ENCODE results near the gene CYRIA. TPM values are rescaled to one million over a fixed set of nuclear protein-coding genes. Genes with fewer than 3 reads are reported as not detected.

Gene CYRIA
- total RNA-seq (2014; rRNA removed), result 3.5 and 4.5 TPM in 2 replicates
- 2.0 TPM for polyA plus RNA-seq (2012)

DNA sequence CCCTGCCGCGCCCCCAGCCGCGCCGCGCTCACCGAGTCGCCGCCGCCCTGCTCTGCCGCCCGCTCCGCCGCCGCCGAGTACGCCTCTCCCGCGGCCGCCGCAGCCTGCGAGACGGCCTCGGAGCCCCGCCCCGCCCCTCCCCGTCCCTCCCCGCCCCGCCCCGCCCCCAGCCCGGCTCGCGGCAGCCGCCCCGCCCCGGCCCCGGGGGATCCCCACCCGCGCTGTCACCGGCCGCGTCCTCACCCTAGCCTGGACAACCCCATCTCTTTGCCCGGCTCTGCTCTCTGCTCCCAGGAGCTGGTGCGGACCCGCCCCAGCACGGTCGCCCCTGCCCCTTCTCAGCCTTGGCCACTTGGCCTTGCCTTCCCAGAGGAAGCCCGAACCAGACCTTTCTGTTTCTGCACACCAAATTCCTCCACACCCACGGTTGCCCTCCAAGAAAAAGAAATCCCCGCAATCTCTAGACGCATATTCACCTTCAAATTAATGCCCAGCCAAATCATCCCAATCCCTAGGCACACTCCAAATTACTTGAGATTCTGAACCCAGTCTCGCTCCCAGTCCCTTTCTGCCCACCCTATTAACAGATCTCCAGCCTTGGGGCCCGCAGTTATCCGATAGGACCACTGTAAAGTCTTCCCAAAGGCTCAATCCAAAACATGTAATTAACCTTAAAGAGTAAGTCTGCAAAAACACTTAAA is at the start of gene CYRIA:
Gene CYRIA, minus strand, starts transcription at position 87 of the 701 bp plus-strand sequence. CDS start 77,715 bp downstream, outside the sequence.
- no peak for DNase-seq (ENCODE audit: low read depth)

DNA sequence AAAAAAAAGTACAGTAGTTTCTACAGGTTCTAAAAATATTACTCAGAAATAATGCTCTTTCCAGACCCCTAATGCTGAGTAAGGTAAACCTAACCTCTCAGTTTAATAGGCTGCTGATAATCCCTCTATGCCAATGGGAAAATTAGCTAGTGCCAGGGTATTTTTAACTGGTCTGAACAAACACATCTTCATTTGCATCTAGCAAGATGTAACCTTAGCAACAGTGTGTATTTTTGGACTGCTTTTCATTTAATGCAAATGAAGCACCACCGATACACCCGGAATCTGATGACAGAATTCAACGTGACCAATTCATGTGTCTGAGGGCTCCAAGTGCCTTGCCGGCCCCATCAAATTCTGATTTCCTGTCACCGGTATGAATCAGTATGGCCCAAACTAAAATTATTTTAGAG is 47.4 kb upstream of the CYRIA start:
- no peak for DNase-seq (ENCODE audit: low read depth)

DNA sequence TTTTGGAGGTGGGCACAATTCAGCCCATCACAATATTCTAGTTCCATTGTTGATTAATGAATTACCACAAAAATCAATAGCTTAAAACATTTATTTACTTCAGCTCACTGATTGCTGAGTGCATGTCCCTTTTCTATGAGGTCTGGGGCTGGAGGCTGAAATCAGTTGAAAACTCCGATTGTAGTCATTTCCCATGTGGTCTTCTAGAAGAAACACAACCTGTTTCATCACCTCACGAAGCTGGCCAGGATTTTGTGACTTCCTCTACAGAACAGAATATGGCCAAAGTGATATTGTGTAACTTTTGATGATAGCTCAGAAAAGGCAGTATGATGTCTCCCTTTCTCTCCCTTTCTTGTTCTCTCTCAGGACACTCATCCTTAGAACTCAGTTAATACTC is 44.1 kb upstream of the CYRIA start:
- DNase-seq (ENCODE audit: low read depth), result no peak

DNA sequence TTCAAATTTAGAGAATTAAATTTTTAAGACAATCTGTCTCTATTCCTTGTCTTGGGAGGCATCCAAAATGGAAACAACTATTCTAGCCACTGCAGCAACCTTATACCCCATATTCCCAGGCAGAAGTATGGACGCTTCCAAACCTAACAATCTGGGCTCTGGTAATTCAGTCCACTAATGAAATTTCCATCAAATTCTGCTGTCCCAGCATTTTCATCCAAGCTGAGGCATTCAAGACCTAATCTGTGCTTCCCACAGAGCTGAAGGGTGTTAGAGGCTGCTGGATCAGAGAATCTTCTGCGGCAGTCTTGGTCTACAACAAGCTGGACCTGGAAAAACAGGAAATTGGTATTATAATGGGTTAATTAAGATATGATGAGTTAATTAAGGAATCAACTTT is 42.5 kb upstream of the CYRIA start:
- no peak for DNase-seq (ENCODE audit: low read depth)

DNA sequence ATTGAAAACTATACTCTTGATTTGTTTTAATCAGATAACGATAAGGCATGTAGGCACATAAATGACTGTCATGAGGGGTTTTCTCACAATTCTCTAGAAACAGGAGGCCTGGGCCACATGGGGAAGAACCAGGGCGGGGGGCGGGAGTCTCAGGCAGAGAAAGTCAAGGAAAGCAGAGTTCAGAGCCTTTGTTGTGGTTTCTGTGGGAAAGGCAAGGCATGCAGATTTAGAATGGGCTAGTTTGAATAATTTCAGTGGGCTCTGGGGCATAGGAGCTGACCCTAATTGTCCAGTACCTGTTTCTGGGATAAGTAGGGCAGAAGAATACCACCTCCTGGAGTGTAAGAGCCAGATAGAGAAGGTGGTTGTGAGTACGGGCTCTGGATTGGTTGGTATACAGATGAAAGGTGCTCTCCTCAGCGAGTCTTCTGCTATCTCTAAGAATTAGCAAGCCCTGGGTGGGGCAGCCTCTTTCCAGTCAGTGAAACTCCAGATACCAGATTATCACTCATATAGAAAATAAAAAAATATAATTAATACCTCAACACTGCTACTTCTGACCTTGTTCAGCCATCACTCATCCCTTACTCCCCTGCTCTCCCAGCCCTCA is 41.5 kb upstream of the CYRIA start:
- DNase-seq (ENCODE audit: low read depth), result no peak

DNA sequence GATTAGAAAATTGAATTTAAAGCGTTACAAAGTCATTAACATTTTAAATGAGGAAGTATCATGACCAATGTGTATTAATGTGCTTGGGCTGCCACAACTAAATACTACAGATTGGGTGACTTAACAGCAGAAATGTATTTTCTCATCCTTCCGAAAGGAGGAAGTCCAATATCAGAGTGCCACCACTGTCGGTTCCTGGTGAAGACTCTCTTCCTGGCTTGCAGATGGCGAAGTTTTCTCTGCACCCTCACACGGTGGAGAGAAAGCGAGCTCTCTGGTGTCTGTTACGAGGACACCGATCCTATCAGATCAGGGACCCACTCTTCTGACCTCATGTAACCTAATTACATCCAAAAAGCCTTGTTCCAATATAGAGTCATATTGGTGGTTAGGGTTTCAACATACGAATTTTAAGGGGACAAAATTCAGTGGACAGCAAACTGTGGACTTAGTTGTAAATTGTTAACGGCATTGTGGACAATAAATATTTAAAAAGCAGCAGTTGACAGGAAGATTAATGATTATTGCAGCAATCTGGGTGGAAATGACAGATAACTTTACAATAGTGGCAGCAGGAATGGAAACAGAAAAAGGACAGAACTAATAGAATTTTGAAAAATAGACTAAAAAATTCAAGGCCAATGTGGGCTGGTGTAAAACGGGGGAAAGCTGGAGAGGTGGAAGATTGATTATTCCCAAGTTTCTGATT is 35.1 kb upstream of the CYRIA start:
- DNase-seq (ENCODE audit: low read depth), result no peak

DNA sequence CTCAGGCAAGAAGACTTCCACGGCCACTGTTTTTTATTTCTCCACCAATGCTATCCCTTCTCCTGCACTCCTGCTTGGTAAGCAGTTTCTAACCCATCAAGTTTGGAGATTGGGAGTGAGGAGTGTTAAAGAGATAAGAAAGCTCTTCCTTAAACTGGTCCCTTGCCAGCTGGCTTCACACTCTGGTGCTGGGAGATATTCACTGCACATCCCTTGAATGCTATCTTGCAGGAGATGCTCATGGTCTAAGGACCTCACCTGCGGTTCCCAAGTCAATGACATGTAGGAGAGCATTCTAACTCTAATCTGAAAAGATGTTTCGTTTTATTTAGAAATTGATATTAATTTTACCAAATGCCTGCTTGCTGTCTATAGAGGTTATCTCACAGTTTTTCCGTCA is 28.2 kb upstream of the CYRIA start:
- DNase-seq (ENCODE audit: low read depth), result no peak

DNA sequence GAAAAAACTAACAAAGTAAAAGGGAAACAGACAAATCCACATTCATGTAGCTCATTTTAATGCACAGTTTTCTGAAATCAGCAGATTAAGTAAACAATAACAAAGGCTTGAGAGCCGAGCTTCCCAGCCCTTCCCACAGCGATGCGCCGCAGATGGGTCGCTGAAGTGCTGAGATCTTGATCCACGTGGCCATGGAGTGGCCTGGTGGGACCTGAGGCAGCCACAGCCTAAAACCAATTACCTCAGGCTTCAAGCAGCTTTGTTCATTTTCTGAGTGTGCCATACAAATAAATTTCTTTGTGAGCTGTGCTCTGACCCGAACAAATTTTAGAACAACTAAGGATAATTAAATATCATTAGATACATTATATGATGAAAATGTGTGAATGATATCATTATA is 25.6 kb upstream of the CYRIA start:
- DNase-seq (ENCODE audit: low read depth), result no peak

DNA sequence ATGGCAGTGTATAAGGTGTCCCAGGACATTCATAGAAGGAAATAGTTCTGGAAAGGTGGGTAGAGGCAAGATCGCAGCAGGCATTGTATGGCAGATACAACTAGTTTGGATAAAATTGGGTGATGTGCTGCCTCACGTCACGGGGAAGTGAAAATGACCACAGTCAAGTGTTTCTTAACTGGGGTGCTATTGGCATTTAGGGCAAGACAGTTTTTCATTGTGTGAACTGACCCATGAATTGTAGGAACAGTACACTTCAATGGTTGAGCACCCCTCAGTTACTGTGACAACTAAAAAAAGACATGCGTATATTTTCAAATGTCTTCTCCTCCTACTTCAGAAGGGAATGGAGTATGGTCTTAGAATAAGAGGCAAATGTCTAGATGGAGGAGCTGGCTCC is 22.3 kb upstream of the CYRIA start:
- DNase-seq (ENCODE audit: low read depth), result no peak

DNA sequence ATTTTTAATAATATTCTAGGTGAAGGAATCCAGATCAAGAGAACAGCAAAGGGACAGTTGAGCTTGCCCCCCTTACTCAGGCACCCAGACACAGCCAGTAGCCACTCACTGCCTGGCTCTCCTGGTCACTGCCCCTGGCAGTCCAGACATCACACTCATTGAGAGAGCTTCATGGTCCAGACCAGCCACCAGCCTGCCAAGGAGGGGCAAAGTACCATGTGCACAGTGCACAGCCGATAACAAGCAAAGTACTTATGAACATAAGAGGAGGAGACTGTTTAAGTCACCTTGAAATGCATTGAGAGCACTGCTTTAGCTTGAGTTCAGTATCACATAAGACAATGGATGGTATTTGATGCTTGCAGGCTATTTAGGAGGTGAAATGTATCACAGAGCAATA is 21.6 kb upstream of the CYRIA start:
- DNase-seq (ENCODE audit: low read depth), result no peak

DNA sequence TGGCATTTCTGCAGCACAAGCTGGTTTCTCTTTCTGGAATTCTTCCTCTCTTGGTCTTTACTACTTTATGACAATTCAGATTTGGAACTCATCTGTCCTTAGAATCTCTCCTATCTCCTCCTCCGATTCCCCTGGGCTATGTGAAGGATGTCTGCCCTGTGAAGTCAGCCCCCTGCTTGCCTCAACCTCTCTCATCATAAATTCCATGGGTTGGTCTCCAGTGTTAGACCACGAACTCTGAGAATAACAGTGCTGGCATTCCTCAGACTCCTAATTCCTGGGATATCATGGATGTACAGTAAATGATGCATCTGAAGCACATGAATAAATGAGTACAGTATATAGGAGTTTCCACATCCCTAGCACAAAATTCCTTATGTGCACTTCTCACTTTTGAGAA is 21.0 kb upstream of the CYRIA start:
- DNase-seq (ENCODE audit: low read depth), result no peak

DNA sequence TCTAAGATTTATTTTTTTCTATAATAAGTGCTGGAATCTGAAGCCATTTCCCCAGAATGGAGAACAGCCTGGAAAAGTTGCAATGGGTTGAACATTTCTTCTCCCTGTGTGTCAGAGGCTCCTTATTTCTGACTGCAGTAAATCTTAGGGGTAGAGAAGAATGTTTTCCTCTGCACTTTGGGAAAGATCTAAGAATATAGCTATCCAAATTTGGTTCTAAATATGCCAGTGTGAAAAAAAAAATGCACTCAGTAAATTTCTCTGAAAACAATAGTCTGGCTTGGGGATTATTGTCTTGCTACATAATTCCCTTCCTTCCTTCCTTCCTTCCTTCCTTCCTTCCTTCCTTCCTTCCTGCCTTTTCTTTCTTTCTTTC is 19.7 kb upstream of the CYRIA start:
- no peak for DNase-seq (ENCODE audit: low read depth)

DNA sequence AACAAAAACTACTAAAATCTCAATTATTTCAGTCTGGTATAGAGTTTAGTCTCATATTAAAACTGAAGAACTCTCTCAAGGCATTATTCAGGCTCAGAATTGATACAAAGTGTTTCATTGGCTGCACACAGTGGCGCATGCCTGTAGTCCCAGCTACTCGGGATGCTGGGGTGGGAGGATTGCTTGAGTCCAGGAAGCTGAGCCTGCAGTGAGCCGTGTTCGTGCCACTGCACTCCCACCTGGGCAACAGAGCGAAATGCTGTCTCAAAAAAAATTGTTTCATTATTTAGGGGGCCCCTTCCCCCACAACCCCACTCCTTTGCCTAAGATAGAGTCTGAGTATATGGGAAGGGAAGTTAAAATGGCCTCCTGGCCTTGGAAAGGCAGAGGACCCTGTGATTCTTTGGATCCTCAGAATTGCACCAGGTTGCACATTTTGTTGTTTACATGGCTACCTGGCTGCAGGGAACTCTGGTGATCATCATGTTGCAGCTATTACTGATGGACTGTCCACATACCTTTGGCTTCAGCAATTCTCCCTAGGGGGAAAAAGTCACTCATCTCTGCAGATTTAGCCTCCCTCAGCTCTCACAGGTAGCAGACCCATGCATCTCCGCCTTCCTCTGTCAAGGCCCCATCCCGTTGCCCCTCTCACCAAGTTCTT is 19.2 kb upstream of the CYRIA start:
- DNase-seq (ENCODE audit: low read depth), result no peak

DNA sequence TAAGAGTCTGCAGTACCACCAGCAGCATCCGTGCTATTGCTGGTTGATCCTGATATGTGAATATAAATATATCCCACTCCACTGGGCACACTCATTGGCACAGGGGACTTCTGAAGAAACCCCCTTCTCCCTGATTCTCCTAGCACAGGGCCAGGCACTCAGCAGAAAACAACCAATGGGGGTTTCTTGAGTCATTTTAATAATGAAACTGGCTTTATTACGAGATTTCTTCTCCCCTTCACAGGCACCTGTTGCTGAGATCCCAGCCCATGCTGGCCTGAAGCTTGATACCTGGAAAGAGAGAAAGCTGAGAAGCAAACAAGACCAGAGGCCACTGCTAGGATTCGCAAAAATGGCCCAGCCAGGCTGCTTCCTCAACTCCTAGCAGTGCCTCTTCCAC is 17.9 kb upstream of the CYRIA start:
- no peak for DNase-seq (ENCODE audit: low read depth)

DNA sequence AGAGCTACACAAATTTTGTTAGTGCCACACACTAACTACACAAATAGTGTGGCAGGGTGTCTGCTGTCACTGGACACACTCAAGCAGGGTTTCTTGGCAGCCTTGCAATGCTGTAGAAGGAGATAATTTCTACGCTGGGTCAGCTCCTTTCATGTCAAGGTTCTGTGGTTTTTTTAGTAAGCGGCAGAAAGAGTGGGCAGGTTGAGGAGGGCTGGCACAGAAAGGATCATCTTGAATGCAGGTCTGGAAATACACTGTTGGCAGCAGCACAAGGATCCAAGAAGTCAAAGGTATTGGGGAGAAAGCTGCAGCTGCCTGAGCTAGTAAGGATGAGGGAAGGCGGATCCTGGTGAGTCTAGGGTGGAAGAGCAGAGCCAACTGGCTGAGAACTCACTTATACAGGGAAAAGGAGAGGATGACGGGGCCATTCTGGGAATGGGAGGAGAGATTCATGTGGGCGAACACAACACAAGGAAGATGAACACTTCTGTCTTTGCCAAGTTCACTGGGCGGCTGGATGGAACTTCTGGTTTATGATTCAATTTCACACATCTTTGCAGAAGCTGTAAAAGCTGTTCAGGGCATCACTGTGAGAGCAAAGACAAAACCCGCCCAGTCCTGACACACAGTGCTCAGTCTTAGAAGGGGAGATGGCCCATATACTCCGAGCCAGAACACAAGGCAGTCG is 16.9 kb upstream of the CYRIA start:
- no peak for DNase-seq (ENCODE audit: low read depth)

DNA sequence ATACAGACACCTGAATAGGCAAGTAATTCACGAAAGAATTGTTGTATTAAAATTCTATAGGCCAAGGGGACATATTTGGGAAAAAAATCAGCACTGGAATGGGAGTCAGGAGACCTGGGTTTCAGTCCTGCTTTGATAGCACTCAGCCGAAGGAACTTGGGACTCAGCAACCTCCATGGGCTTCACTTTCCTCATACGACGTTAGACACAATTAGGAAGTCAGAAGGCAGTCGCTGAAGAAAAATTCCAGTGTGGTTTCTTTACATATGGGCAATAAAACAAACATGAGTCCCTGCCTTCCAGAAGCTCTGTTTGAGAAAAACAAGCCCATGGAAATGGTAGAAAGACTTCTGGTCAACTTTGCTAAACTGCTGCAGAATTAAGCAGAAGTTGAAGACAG is 15.1 kb upstream of the CYRIA start:
- DNase-seq (ENCODE audit: low read depth), result no peak

DNA sequence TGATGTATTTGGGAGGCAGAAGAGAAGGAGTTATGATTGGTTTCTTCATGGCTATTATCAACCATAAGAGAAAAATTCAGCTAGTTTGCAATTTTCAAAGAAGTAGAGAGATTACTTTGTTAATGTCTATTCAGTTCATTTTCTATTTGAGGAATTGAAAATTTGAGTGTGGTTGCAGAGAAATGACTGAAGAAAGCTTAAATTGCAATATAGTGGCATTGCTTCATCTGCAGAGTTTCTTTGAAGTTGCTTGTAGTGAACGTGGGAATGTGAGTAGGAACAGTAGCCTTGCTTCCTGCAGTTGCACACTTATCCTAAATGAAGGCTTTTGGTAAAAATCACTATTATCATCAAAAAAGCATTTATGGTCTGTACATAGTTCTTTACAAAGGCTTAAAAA is 14.7 kb upstream of the CYRIA start:
- no peak for DNase-seq (ENCODE audit: low read depth)

DNA sequence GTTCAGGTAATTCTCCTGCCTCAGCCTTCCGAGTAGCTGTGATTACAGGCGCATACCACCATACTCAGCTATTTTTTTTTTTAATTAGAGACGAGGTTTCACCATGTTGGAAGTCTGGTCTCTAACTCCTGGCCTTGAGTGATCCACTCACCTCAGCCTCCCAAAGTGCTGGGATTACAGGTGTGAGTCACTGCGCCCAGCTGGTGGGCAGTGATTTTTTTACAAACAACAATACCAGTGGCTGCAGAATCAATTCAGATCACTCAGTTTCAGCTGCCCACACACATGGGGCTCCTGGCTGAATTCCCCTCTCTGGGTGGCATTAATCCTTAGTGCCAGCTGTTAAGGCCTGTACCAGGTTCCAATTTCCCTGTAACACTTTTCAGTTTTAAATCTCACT is 13.3 kb upstream of the CYRIA start:
- DNase-seq (ENCODE audit: low read depth), result no peak

DNA sequence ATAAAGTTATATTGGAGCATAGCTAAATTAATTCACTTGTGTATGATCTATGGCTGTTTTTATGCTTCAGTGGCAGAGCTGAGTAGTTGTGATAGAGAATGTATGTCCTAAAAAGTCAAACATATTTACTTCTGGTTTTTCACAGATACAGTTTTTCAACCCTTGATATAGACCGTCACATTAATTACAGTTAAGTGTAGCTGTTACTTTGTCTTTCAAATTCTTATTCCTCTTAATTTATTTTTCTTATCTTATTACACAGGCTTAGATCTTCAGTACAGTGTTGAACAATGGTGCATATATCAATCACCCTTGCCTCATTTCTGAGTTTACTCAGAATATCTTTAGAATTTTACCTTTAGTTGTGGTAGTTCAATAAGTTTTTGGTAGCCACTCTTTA is 12.2 kb upstream of the CYRIA start:
- no peak for DNase-seq (ENCODE audit: low read depth)

DNA sequence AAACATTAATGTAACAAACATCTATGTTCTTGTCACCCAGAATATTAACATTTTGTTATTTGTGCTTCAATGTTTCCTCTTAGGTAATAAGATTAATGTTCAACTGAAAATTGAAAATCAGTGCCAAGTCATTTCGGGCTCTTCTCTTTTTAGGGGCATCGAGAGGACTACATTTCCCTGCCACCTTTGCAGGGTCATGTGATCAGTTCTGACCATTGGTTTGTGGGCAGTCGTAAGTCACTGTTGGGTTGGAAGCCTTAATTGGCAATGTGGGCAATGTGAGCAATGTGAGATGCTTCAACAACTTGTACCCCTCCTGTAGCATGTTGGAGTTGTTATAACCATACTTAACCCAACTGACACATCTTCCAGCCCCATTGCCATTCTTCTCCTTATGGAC is 10.1 kb upstream of the CYRIA start:
- DNase-seq (ENCODE audit: low read depth), result no peak

DNA sequence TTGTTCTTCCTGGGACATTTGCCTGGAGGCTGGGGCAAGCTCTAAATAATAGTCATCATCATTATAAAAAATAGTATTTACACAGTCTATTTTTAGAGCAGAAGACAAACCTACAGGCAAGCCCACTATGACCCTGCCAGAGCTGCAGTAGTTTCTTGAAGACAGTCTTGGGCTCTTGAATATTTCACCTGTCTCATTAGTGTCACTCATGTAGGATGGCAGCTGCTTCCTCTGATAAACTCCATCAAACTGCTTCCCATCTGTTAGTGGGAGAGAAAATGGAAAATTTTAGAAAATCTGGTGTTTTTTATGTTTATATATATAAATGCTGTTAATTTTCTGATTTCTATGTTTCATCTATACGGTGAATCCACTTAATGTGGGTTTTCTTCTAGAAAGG is 8.5 kb upstream of the CYRIA start:
- no peak for DNase-seq (ENCODE audit: low read depth)

DNA sequence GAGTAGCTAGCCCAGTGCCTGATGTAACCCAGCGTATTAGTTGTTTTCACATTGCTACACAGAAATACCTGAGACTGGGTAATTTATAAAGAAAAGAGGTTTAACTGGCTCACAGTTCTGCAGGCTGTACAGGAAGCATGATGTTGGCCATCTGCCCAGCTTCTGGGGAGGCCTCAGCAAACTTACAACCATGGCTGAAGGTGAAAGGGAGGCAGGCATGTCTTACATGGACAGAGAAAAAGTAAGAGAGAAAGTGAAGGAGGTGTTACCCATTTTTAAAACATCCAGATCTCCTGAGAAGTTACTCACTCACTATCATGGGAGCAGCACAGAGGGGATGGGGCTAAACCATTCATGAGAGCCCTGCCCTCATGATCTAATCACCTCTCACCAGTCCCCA is 6.1 kb upstream of the CYRIA start:
- no peak for DNase-seq (ENCODE audit: low read depth)
